OCI-LY3 (cell line): ENCODE measurements around the gene MAPKAP1.

Experiments
- EZH2phosphoT487 ChIP-seq: fragments of 200-600 bp; shearing (Covaris generic); IDR thresholded peaks from 2 replicates; pipeline ENCODE4 v1.6.1; 2018; ENCODE audit warnings: antibody characterized with exemption, mixed run types, low read depth
- TF ChIP-seq, protein P1 (sequence below): fragments of 200-600, 300-600 bp; sonication (generic); IDR thresholded peaks from 2 replicates; pipeline ENCODE4 v1.5.1; 2014; ENCODE audit warnings: antibody characterized with exemption, low read length, low read depth

DNA sequence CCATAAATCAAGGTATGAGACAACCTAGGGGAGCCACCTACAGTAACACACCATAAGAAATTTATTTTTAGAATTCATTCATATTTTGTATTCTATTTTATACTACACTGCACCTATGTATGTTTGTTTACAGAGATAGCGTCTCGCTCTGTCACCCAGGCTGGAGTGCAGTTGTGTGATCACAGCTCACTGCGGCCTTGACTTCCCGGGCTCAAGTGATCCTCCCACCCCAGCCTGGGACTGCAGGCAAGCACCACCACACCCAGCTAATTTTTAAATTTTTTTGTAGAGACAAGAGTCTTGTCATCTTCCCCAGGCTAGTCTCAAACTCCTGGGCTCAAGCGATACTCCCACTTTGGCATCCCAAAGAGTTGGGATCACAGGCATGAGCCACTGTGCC, 25.4 kb downstream of the MAPKAP1 start:
- TF ChIP-seq, protein P1, sequence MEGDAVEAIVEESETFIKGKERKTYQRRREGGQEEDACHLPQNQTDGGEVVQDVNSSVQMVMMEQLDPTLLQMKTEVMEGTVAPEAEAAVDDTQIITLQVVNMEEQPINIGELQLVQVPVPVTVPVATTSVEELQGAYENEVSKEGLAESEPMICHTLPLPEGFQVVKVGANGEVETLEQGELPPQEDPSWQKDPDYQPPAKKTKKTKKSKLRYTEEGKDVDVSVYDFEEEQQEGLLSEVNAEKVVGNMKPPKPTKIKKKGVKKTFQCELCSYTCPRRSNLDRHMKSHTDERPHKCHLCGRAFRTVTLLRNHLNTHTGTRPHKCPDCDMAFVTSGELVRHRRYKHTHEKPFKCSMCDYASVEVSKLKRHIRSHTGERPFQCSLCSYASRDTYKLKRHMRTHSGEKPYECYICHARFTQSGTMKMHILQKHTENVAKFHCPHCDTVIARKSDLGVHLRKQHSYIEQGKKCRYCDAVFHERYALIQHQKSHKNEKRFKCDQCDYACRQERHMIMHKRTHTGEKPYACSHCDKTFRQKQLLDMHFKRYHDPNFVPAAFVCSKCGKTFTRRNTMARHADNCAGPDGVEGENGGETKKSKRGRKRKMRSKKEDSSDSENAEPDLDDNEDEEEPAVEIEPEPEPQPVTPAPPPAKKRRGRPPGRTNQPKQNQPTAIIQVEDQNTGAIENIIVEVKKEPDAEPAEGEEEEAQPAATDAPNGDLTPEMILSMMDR, result no peak
- TF ChIP-seq EZH2phosphoT487, result no peak
